Panc1 (cell line): ENCODE results near the gene SLC4A2.

Source experiments
- CTCF ChIP-seq: fragments of 450-650 bp; IDR thresholded peaks from 2 replicates; pipeline ENCODE4 v1.5.1; 2017; ENCODE audit warnings: mild to moderate bottlenecking
- SIN3A ChIP-seq: IDR thresholded peaks from 2 replicates; pipeline ENCODE4 v1.6.1; 2012; ENCODE audit warnings: low read depth, mild to moderate bottlenecking, low read length, moderate library complexity, borderline replicate concordance; ENCODE audit not compliant: insufficient read depth

- TF ChIP-seq CTCF (no peak), SIN3A (no peak)
These were observed 29.7 kb downstream of the SLC4A2 start for GRCh38 chr7:151088856-151089699.
